Ishikawa (cell line): ENCODE measurements around the gene UTS2R.

Experiments
- CEBPB ChIP-seq: IDR thresholded peaks from 2 replicates; pipeline ENCODE4 v1.6.1; 2012
- CREB1 ChIP-seq: IDR thresholded peaks from 2 replicates; pipeline ENCODE4 v1.6.1; 2012; ENCODE audit warnings: low read depth
- EGR1 ChIP-seq: IDR thresholded peaks from 2 replicates; pipeline ENCODE4 v1.6.1; 2012
- EP300 ChIP-seq: IDR thresholded peaks from 2 replicates; pipeline ENCODE4 v1.6.1; 2012; ENCODE audit warnings: borderline replicate concordance
- FOXM1 ChIP-seq: IDR thresholded peaks from 2 replicates; pipeline ENCODE4 v1.6.1; 2012; ENCODE audit warnings: low read depth, borderline replicate concordance
- NFIC ChIP-seq: IDR thresholded peaks from 2 replicates; pipeline ENCODE4 v1.6.1; 2012
- RAD21 ChIP-seq: IDR thresholded peaks from 2 replicates; pipeline ENCODE4 v1.6.1; 2012; ENCODE audit warnings: low read depth
- TAF1 ChIP-seq: IDR thresholded peaks from 2 replicates; pipeline ENCODE4 v1.6.1; 2012; ENCODE audit warnings: low read depth, mild to moderate bottlenecking
- TCF12 ChIP-seq: IDR thresholded peaks from 2 replicates; pipeline ENCODE4 v1.6.1; 2012; ENCODE audit warnings: low read depth
- TEAD4 ChIP-seq: IDR thresholded peaks from 2 replicates; pipeline ENCODE4 v1.6.1; 2012
- USF1 ChIP-seq: IDR thresholded peaks from 2 replicates; pipeline ENCODE4 v1.6.1; 2012
- YY1 ChIP-seq: IDR thresholded peaks from 2 replicates; pipeline ENCODE4 v1.6.1; 2012; ENCODE audit warnings: low read depth
- ZBTB7A ChIP-seq: IDR thresholded peaks from 2 replicates; pipeline ENCODE4 v1.6.1; 2012; ENCODE audit warnings: low read depth
- TF ChIP-seq, protein P1 (sequence below): IDR thresholded peaks from 2 replicates; pipeline ENCODE4 v1.6.1; 2012
- TF ChIP-seq, protein P2 (sequence below): IDR thresholded peaks from 2 replicates; pipeline ENCODE4 v1.6.1; 2012; ENCODE audit warnings: low read depth, mild to moderate bottlenecking

Gene UTS2R

GRCh38 chr17:82391496-82392066, 20.0 kb downstream of the UTS2R start:
- TF ChIP-seq FOXM1 (no peak), EP300 (no peak), ZBTB7A (no peak), TEAD4 (no peak), TAF1 (no peak), USF1 (no peak), TCF12 (no peak), YY1 (no peak), CEBPB (no peak), RAD21 (no peak), EGR1 (no peak), CREB1 (no peak)
- TF ChIP-seq, protein P1, sequence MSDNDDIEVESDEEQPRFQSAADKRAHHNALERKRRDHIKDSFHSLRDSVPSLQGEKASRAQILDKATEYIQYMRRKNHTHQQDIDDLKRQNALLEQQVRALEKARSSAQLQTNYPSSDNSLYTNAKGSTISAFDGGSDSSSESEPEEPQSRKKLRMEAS, result no peak
- TF ChIP-seq, protein P2, sequence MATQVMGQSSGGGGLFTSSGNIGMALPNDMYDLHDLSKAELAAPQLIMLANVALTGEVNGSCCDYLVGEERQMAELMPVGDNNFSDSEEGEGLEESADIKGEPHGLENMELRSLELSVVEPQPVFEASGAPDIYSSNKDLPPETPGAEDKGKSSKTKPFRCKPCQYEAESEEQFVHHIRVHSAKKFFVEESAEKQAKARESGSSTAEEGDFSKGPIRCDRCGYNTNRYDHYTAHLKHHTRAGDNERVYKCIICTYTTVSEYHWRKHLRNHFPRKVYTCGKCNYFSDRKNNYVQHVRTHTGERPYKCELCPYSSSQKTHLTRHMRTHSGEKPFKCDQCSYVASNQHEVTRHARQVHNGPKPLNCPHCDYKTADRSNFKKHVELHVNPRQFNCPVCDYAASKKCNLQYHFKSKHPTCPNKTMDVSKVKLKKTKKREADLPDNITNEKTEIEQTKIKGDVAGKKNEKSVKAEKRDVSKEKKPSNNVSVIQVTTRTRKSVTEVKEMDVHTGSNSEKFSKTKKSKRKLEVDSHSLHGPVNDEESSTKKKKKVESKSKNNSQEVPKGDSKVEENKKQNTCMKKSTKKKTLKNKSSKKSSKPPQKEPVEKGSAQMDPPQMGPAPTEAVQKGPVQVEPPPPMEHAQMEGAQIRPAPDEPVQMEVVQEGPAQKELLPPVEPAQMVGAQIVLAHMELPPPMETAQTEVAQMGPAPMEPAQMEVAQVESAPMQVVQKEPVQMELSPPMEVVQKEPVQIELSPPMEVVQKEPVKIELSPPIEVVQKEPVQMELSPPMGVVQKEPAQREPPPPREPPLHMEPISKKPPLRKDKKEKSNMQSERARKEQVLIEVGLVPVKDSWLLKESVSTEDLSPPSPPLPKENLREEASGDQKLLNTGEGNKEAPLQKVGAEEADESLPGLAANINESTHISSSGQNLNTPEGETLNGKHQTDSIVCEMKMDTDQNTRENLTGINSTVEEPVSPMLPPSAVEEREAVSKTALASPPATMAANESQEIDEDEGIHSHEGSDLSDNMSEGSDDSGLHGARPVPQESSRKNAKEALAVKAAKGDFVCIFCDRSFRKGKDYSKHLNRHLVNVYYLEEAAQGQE, result no peak

DNA sequence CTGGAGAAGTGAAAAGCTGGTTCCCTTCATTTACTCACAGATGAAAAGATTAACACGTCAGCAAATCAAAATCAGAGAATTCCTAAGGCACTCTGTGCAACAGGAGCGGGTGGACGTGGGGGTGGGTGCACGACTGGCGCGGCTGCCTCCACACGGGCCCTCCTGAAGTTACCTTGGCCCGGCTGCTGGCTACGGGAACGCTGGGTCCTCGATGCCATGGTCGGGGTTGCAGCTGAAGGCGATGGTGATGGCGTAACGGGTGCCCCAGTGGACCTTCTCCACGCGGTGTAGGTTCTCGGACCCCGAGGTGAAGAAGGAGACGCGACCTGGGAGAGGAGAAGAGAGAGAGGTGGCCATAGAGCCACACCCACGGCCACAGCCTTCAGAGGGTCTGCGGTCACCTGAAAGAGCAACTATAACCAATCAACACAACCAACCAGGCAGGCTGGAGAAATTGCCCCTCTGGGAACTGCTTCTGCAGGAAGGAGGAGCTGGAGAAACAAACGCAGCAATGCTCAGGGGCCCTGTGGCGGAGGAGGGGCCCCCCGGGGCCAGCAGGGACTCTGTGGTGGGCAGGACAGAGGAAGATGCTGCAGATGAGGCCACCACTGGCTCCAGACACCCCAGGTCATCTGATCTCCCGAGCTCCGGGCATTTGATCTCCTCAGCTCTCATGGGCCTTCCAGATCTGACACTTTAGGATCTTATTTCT, 20.8 kb downstream of the UTS2R start:
- TF ChIP-seq RAD21, result no peak
- no peak for TF ChIP-seq NFIC
- TF ChIP-seq TCF12, result no peak
- no peak for TF ChIP-seq TEAD4
- no peak for TF ChIP-seq CREB1
- no peak for TF ChIP-seq FOXM1
- no peak for TF ChIP-seq USF1

- TF ChIP-seq, protein P2, result no peak
- TF ChIP-seq TEAD4, result no peak
- no peak for TF ChIP-seq CEBPB
- no peak for TF ChIP-seq EGR1
- no peak for TF ChIP-seq NFIC
- TF ChIP-seq TAF1, result no peak
- no peak for TF ChIP-seq ZBTB7A
- TF ChIP-seq RAD21, result no peak
- TF ChIP-seq YY1, result no peak
- TF ChIP-seq TCF12, result no peak
- TF ChIP-seq USF1, result no peak
- TF ChIP-seq, protein P1, result no peak
- no peak for TF ChIP-seq CREB1
- no peak for TF ChIP-seq FOXM1
- TF ChIP-seq EP300, result no peak
Measured at GRCh38 chr17:82392941-82393340, 21.4 kb downstream of the UTS2R start.

GRCh38 chr17:82394278-82394677, 22.7 kb downstream of the UTS2R start:
- TF ChIP-seq EGR1 (no peak), TAF1 (no peak), FOXM1 (no peak), ZBTB7A (no peak), TCF12 (peak; percentile 83), YY1 (no peak), NFIC (peak; percentile 69), CREB1 (no peak), EP300 (peak; percentile 79; the same call in 1 of the 2 replicates), USF1 (no peak), RAD21 (no peak), CEBPB (no peak), TEAD4 (peak; percentile 55)
- TF ChIP-seq, protein P1, result peak; percentile 36; the same call in 1 of the 2 replicates
- TF ChIP-seq, protein P2, result no peak
